NCI-H748 treated with DMSO at 0.1 percent for 48 hours (cell line): ENCODE measurements around the gene AP4S1.

ENCODE experiments used
- DNase-seq: peaks from one replicate; lab custom pipeline; 2025; lab: John Stamatoyannopoulos, UW

The AP4S1 gene

GRCh38 chr14:31138301-31138700 lies 112.9 kb downstream of the AP4S1 start:
- DNase-seq, result no peak

GRCh38 chr14:31139301-31139847 lies 113.9 kb downstream of the AP4S1 start:
- DNase-seq, result no peak

- no peak for DNase-seq
Measured at GRCh38 chr14:31142455-31143087, 117.1 kb downstream of the AP4S1 start.
